Stimulated activated naive CD4-positive, alpha-beta T cell treated with Interleukin-2 at 50 U/mL for 16 hours (primary cell): ENCODE data around the gene MARK2.
A peak's percentile ranks its signal among the peaks of the same experiment; 100 is the strongest.
"Not testable (repeated sequence)": the region's sequence is repeated elsewhere in the genome, so short reads cannot be mapped to it uniquely, and the experiment has no call there.

Experiments used
- DNase-seq: peaks from one replicate; lab custom pipeline; 2025; lab: John Stamatoyannopoulos, UW

Gene MARK2

DNA sequence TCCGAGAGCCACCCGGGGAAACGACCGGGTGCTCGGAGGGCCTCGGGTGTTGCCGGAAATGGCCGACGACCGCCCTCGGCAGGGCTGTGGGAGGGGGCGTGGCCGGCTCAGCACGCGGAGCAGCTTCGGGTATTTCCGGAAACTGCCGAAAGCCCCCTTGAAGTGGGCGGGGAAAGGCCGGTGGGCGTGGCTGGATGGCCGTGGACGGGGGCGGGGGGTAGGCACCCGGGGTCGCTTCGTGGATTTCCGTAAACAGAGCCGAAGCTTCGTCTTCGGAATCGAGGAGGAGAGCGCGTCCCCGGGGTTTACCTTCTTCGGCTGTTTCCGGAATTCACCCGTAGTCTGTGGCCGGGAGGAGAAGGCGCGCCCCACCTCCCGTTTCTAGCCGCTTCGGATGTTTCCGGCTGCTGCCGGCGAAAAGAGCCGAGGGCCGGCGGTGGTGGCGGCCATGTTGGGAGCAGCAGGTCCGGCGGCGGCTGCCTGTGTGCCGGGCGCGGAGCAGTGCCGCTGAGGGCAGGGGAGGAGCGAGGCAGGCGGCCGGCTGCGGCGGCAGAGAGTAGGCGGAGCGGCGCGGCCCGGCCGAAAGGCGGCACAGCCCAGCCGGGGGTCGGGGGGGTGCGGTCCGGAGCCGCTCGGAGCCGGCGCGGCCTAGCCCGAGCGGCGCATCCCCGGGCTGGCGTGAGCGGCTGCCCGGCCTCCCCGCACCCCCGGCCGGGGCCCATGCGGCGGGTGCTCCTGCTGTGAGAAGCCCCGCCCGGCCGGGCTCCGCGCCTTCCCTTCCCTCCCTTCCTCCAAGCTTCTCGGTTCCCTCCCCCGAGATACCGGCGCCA, at the start of gene MARK2:
Gene MARK2 (plus strand): TSS at position 433 of the 830 bp plus-strand sequence. CDS start 397 bp downstream, at position 830.
- DNase-seq: peak; percentile 98

DNA sequence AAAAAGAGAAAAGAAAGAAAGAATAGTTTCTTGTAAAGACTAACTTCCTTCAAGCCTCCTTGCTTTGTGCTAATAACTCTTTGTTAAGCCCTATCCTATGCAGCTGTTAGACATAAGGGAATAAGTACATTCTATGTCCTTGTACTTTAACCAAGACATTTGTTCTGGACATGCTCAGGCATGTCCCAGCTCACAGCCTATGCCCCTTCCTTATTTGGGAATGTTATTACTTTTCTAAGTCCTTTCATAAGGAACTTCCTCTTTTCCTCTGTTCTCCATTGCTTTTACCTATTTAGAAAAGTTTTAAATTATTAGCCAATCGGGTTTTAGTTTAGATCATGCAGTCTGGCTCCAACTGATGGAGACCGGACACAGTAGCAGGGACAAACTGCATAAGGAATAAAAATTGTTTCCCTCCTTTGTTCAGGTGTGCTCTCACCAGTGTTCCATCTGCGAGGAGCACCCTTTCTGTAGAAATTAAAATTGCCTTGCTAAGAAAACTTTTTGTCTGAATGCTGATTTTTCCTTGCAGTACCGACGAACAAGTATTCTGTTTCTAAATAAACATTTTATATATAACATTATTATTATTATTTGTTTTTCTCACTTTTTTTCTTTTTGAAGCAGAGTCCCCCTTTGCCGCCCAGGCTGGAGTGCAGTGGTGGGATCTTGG, 47.3 kb upstream of the MARK2 start:
- no peak for DNase-seq

GRCh38 chr11:63793161-63793560, 45.7 kb upstream of the MARK2 start:
- no peak for DNase-seq

DNA sequence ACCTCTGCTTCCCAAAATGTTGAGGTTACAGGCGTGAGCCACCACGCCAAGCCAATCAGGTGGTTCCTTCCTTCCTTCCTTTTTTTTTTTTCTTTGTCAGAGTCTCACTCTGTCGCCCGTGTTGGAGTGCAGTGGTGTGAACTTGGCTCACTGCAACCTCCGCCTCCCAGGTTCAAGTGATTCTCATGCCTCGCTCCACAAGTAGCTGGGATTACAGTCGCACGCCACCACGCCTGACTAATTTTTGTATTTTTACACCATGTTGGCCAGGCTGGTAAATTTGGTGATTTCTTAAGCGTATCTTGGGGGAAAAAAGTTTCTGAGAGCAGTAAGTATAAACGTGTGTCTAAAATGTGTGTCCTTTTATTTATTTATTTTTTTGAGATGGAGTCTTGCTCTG, 43.8 kb upstream of the MARK2 start:
- DNase-seq: no peak

DNA sequence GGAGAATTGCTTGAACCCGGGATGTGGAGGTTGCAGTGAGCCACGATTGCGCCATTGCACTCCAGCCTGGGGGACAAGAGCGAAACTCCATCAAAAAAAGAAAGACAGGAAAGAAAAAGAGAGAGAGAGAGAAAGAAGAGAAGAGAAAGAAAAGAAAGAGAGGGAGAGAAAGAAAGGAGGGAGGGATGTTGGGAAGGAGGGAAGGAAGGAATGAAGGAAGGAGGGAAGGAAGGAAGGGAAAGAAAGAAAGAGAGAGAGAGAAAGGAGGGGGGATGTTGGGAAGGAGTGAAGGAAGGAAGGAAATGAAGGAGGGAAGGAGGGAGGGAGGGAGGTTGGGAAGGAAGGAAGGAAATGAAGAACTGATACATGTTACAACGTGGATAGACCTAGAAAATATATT, 38.0 kb upstream of the MARK2 start:
- DNase-seq: no peak

- no peak for DNase-seq
Measured at GRCh38 chr11:63802637-63803414, 36.1 kb upstream of the MARK2 start.

GRCh38 chr11:63804259-63804658, 34.7 kb upstream of the MARK2 start:
- no peak for DNase-seq

- DNase-seq: no peak
Measured at GRCh38 chr11:63805844-63806415, 33.0 kb upstream of the MARK2 start.

DNA sequence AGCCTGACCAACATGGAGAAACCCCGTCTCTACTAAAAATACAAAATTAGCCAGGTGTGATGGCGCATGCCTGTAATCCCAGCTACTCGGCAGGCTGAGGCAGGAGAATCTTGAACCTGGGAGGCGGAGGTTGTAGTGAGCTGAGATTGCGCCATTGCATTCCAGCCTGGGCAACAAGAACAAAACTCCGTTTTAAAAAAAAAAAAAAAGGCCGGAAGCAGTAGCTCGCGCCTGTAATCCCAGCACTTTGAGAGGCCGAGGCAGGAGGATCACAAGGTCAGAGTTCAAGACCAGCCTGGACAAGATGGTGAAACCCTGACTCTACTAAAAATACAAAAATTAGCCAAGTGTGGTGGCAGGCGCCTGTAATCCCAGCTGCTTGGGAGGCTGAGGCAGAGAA, 28.5 kb upstream of the MARK2 start:
- not testable (repeated sequence) for DNase-seq

- no peak for DNase-seq
Measured at GRCh38 chr11:63811522-63811921, 27.4 kb upstream of the MARK2 start.

DNA sequence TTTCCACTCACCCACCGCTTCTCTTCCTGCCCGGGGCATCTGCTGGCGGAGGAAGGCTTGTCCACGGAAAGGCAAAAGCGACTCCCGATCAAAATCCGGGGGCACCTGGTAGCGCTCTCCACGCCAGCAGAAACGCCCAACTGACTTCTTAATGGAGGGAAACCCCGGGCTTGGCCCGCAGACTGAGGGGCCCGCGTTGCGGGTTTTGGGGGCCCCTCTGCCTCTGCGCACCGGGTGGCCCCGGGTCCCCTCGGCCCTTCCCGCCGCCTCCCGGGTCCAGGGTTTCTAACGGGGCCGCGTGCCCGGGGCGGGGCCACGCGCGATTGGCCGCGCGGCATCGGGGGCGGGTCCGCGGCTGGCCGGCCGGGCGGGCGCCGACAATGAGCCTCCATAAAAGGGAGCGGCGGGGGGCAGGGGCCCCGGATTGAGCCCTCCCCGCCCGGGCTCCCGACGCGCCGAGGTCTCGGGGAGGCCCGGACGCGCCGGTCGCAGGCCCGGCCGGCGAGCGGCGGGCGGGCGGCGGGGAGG, 25.8 kb upstream of the MARK2 start, which contains the start of gene SPINDOC:
Gene SPINDOC (plus strand): TSS at position 422 of the 528 bp plus-strand sequence. CDS start 231 bp downstream, outside the sequence.
- peak; percentile 65 for DNase-seq

- peak; percentile 26 for DNase-seq
Measured at GRCh38 chr11:63813563-63814382, 25.1 kb upstream of the MARK2 start.

DNA sequence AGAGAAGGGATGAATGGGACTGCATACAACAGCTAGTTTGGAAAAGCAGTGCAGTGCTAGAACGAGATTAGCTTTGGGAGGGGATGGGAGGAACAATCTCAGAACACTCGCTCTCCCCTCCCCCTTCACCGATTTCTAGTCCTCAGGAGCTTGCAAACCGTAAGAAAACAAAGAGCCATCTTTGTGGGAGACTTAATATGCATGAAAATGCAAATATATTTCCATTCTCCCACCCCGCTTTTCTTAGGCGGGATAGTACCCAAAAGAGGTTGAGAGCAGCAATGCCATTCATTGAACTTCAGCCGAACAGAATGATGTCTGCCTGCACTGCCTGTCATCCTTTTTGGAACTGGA, 24.6 kb upstream of the MARK2 start:
- DNase-seq: no peak

DNA sequence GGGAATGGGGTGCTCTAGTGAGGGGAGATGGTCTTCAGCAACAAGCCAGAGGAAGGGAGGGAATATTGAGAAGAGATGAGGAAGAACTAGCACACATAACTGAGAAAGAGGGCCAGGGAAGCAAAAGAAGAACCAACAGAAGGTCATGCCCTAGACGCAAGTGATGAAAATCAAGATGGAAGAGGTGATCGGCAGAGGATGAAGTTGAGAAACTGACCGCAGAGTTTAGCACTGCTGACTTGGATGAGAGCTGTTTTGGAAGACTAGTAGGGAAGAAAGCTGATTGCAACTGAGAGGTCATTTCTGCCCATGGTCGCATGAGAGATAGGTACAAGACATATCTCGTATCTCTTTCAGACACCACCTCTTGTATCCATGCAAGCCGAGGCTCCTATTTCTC, 22.7 kb upstream of the MARK2 start:
- no peak for DNase-seq

DNA sequence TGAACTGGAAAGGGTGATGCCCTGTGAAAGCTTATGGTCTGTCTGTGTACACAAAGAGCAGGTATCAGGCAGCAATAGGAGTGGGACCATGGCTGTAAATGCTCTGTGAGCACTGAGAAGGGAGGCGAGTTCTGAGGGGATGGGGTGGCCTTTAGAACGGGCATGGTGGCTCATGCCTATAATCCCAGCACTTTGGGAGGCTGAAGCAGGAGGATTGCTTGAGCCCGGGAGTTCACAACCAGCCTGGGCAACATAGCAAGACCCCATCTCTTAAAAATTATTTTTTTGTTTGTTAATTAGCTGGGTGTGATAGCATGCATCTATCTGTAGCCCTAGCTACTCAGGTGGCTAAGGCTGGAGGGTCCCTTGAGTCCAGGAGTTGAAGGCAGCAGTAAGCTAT, 22.2 kb upstream of the MARK2 start:
- DNase-seq: no peak

- no peak for DNase-seq
Measured at GRCh38 chr11:63817758-63818498, 21.0 kb upstream of the MARK2 start.

DNA sequence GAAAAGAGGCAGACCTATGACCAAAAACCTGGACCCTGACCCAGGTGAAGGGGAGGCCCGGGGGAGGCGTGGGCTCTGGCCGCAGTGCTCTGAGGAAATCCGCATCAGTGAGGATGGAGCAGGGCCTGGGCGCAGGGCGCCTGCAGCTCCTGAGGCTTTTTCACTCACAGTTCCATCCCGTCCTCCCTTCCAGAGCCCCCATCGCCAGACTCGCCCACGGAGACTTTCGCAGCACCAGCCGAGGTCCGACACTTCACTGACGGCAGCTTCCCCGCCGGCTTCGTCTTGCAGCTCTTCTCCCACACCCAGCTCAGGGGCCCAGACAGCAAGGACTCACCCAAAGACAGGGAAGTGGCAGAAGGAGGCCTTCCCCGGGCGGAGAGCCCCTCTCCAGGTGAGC, 20.3 kb upstream of the MARK2 start:
- no peak for DNase-seq

DNA sequence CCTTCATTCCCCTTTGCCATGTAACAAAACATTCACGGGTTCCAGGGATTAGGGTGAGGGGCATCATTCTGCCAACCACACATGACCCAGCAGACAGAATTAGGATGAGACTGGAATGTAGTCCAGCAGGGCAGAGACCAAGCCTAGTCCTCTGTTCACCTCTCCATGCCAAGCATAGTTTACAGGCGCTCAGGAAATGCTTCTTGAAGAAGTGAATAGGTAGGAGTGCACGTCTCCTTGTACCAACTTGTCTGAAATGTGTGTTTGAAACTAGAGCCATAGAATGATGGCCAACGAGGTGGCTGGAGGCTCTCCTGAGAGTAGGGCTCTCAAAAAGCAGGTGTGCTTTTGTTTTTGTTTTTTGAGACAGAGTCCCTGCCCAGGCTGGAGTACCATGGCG, 17.5 kb upstream of the MARK2 start:
- no peak for DNase-seq

GRCh38 chr11:63826471-63827190, 12.3 kb upstream of the MARK2 start:
- DNase-seq: no peak
